Activated T-cell treated with anti-CD3 and anti-CD28 coated beads for 24 hours (primary cell): ENCODE results near the gene RIF1.
A peak's percentile ranks its signal among the peaks of the same experiment; 100 is the strongest.
"Not testable (repeated sequence)": the region's sequence is repeated elsewhere in the genome, so short reads cannot be mapped to it uniquely, and the experiment has no call there.

Experiments used
- DNase-seq: peaks from one replicate; pipeline ENCODE4 v3.0.0-alpha.2; 2020; ENCODE audit warnings: low read depth

RIF1 gene

GRCh38 chr2:151410485-151410834 lies 758 bp downstream of the RIF1 start:
- DNase-seq = peak; percentile 30

- DNase-seq = no peak
Observed at GRCh38 chr2:151417650-151418049, 7.9 kb downstream of the RIF1 start.

GRCh38 chr2:151421681-151422080 lies 12.0 kb downstream of the RIF1 start:
- not testable (repeated sequence) for DNase-seq

GRCh38 chr2:151422917-151423439 lies 13.3 kb downstream of the RIF1 start:
- no peak for DNase-seq

- DNase-seq = no peak
Observed at GRCh38 chr2:151423760-151424159, 14.1 kb downstream of the RIF1 start.

- no peak for DNase-seq
Observed at GRCh38 chr2:151437630-151438029, 27.9 kb downstream of the RIF1 start.

GRCh38 chr2:151438506-151438905 lies 28.8 kb downstream of the RIF1 start:
- no peak for DNase-seq

- no peak for DNase-seq
Observed at GRCh38 chr2:151439127-151439526, 29.4 kb downstream of the RIF1 start.

- DNase-seq = no peak
Observed at GRCh38 chr2:151459358-151459757, 49.7 kb downstream of the RIF1 start.

GRCh38 chr2:151465771-151466170 lies 56.1 kb downstream of the RIF1 start:
- DNase-seq = no peak

- DNase-seq = no peak
Observed at GRCh38 chr2:151470556-151470955, 60.9 kb downstream of the RIF1 start.

- DNase-seq = no peak
Observed at GRCh38 chr2:151472966-151473365, 63.3 kb downstream of the RIF1 start.

- DNase-seq = no peak
Observed at GRCh38 chr2:151475071-151475470, 65.4 kb downstream of the RIF1 start.

- no peak for DNase-seq
Observed at GRCh38 chr2:151476287-151476686, 66.6 kb downstream of the RIF1 start.

- no peak for DNase-seq
Observed at GRCh38 chr2:151478011-151478410, 68.3 kb downstream of the RIF1 start.

- peak; percentile 26 for DNase-seq
Observed at GRCh38 chr2:151481744-151482143, 72.0 kb downstream of the RIF1 start.

GRCh38 chr2:151482171-151482725 lies 72.5 kb downstream of the RIF1 start:
- DNase-seq = no peak

GRCh38 chr2:151483546-151483945 lies 73.8 kb downstream of the RIF1 start:
- no peak for DNase-seq

GRCh38 chr2:151484100-151484499 lies 74.4 kb downstream of the RIF1 start:
- DNase-seq = no peak

GRCh38 chr2:151486053-151486452 lies 76.4 kb downstream of the RIF1 start:
- no peak for DNase-seq

GRCh38 chr2:151490276-151490675 lies 80.6 kb downstream of the RIF1 start:
- DNase-seq = no peak

- no peak for DNase-seq
Observed at GRCh38 chr2:151491496-151491895, 81.8 kb downstream of the RIF1 start.

- no peak for DNase-seq
Observed at GRCh38 chr2:151498178-151498577, 88.5 kb downstream of the RIF1 start.

GRCh38 chr2:151506170-151506569 lies 96.5 kb downstream of the RIF1 start:
- no peak for DNase-seq

- DNase-seq = no peak
Observed at GRCh38 chr2:151508519-151508918, 98.8 kb downstream of the RIF1 start.
